Measurements from ENCODE around the gene HOMER3. TPM values are rescaled to one million over a fixed set of nuclear protein-coding genes. Genes with fewer than 3 reads are reported as not detected.

Gene HOMER3
- total and polyA plus RNA-seq, 10 of the 15 experiments (the other 5 are each of a cell fraction or from before 2014, with no cell fraction given): 0.18 to 10.6 (median 0.50) TPM; not detected in 2

DNA sequence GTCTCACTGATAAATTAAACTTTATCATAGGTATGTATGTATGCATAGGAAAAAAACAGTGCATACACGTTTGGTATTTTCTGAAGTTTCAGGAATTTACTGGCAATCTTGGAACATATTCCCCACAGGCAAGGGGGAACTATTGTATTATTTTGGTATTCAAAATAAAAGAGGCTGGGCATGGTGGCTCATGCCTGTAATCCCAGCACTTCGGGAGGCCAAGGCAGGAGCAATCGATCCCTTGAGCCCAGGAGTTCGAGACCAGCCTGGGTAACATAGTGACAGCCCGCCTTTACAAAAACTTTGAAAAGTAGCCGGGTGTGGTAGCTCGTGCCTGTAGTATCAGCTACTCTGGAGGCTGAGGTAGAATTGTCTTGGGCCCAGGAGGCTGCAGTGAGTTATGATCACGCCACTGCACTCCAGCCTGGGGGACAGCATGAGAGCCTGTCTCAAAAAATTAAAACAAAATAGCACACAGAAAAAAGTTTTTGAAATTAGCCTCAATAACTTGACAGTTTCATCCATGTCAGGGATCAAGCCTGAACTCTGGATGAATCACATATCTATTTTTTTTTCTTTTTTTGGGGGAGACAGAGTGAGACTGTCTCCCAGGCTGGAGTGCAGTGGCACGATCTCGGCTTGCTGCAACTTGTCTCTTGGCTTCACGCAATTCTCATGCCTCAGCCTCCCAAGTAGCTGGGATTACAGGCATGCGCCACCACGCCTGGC, 29.1 kb upstream of the HOMER3 start:
- DNase-seq (ENCODE audit: low read depth, low spot score): no peak
- H3K9me3 ChIP-seq (replicated peaks; ENCODE audit: control insufficient read depth, insufficient read depth, low read length): no peaks in the 10 kb centered on the region; the same call in 2 of the 3 replicates
- intact Hi-C loops (cut with micrococcal nuclease; ENCODE audit: unreplicated experiment): no loop called here
- no peak overlapping the region for H3K9ac ChIP-seq (ENCODE audit: control insufficient read depth, insufficient read depth, low read length)
- BruUV-seq (replicated peaks): no TSS peak
- H3K27ac ChIP-seq (ENCODE audit: control insufficient read depth, insufficient read depth): no peak overlapping the region
- no peak for FAIRE-seq
- H3K27me3 ChIP-seq (replicated peaks in 1 of 2; ENCODE audit: control insufficient read depth in 2 of 2, insufficient read depth in 2 of 2, low read length in 1 of 2): no peaks in the 10 kb centered on the region
- no peak for ATAC-seq
- no peaks in the 10 kb centered on the region for H3K4me1 ChIP-seq (ENCODE audit: control insufficient read depth, insufficient read depth, low read length)
- H3K79me2 ChIP-seq (ENCODE audit: control insufficient read depth, insufficient read depth, low read length): no peaks in the 10 kb centered on the region
- in situ Hi-C loops (cut with MboI): no loop called here
- RAD21 ChIA-PET (ENCODE audit: unreplicated experiment): no interaction called here
- POLR2A ChIA-PET: no interaction called here
- CTCF ChIA-PET: no interaction called here
- no peaks in the 10 kb centered on the region for H4K20me1 ChIP-seq (ENCODE audit: control insufficient read depth, insufficient read depth)
- WGBS (ENCODE audit: insufficient coverage, insufficient replicate concordance, low lambda C conversion rate, missing lambda C conversion rate): 58% methylated on average over 13 of the region's 13 CpGs
- H3K36me3 ChIP-seq (ENCODE audit: control insufficient read depth in 2 of 2, insufficient read depth in 2 of 2, low read length in 1 of 2): no peaks in the 10 kb centered on the region
- H2AFZ ChIP-seq (ENCODE audit: control insufficient read depth, low read depth, low read length): no peak overlapping the region
- SMC1A ChIA-PET (ENCODE audit: uncharacterized antibody, unreplicated experiment): no interaction called here
- H3K4me2 ChIP-seq (ENCODE audit: control insufficient read depth, insufficient read depth): no peak overlapping the region
- H3K4me3 ChIP-seq: no peak overlapping the region
- TF ChIP-seq, protein P1, sequence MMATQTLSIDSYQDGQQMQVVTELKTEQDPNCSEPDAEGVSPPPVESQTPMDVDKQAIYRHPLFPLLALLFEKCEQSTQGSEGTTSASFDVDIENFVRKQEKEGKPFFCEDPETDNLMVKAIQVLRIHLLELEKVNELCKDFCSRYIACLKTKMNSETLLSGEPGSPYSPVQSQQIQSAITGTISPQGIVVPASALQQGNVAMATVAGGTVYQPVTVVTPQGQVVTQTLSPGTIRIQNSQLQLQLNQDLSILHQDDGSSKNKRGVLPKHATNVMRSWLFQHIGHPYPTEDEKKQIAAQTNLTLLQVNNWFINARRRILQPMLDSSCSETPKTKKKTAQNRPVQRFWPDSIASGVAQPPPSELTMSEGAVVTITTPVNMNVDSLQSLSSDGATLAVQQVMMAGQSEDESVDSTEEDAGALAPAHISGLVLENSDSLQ (IDR thresholded peaks at IDR 0.05): no peak
- TF ChIP-seq CHD4 (IDR thresholded peaks at IDR 0.05) (no peak), PML (IDR thresholded peaks at IDR 0.05; ENCODE audit: low read length) (no peak), LARP7 (IDR thresholded peaks at IDR 0.05) (no peak), NR2C2 (IDR thresholded peaks at IDR 0.05; ENCODE audit: borderline replicate concordance, control insufficient read depth, insufficient read length, low read depth) (no peak), EP300 (IDR thresholded peaks at IDR 0.05; ENCODE audit: borderline replicate concordance in 1 of 2, control insufficient read depth in 1 of 2, low read depth in 2 of 2, low read length in 2 of 2) (no peak), HCFC1 (IDR thresholded peaks at IDR 0.05; ENCODE audit: low read length) (no peak), BRCA1 (IDR thresholded peaks at IDR 0.05; ENCODE audit: low read depth, low read length) (no peak), STAT3 (IDR thresholded peaks at IDR 0.05; ENCODE audit: low read depth, low read length) (no peak), MEF2B (IDR thresholded peaks at IDR 0.05; ENCODE audit: partially characterized antibody, poor library complexity, severe bottlenecking) (no peak), KAT2A (conservative IDR thresholded peaks at IDR 0.05; ENCODE audit: control insufficient read depth, low read depth, low read length) (no peak), E4F1 (IDR thresholded peaks at IDR 0.05; ENCODE audit: borderline replicate concordance, partially characterized antibody) (no peak), WRNIP1 (IDR thresholded peaks at IDR 0.05; ENCODE audit: borderline replicate concordance, low read depth, low read length) (no peak), NFXL1 (IDR thresholded peaks at IDR 0.05; ENCODE audit: borderline replicate concordance) (no peak), IRF3 (IDR thresholded peaks at IDR 0.05) (no peak)
- TF ChIP-seq, protein P2, sequence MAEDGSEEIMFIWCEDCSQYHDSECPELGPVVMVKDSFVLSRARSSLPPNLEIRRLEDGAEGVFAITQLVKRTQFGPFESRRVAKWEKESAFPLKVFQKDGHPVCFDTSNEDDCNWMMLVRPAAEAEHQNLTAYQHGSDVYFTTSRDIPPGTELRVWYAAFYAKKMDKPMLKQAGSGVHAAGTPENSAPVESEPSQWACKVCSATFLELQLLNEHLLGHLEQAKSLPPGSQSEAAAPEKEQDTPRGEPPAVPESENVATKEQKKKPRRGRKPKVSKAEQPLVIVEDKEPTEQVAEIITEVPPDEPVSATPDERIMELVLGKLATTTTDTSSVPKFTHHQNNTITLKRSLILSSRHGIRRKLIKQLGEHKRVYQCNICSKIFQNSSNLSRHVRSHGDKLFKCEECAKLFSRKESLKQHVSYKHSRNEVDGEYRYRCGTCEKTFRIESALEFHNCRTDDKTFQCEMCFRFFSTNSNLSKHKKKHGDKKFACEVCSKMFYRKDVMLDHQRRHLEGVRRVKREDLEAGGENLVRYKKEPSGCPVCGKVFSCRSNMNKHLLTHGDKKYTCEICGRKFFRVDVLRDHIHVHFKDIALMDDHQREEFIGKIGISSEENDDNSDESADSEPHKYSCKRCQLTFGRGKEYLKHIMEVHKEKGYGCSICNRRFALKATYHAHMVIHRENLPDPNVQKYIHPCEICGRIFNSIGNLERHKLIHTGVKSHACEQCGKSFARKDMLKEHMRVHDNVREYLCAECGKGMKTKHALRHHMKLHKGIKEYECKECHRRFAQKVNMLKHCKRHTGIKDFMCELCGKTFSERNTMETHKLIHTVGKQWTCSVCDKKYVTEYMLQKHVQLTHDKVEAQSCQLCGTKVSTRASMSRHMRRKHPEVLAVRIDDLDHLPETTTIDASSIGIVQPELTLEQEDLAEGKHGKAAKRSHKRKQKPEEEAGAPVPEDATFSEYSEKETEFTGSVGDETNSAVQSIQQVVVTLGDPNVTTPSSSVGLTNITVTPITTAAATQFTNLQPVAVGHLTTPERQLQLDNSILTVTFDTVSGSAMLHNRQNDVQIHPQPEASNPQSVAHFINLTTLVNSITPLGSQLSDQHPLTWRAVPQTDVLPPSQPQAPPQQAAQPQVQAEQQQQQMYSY (CRISPR knock-in tag; IDR thresholded peaks at IDR 0.05): no peak

Measured in GM12878 (cell line).